Right renal cortex interstitium (tissue), 3 donors: Measurements from ENCODE around the gene AMFR. TPM values are rescaled to one million over a fixed set of nuclear protein-coding genes. Genes with fewer than 3 reads are reported as not detected.

Source experiments
- DNase-seq, 3 donors: peaks; one replicate each; pipeline ENCODE4 v3.0.0-alpha.2; 2013; ENCODE audit warnings: low read depth in 3 of 3, low spot score in 2 of 3
- polyA plus RNA-seq, 3 donors: library from polyadenylated mRNA; unstranded; fragments of 120-200 nt; gene quantifications; one replicate each; pipeline ENCODE4 v1.2.1, GENCODE V29; 2013; ENCODE audit not compliant: insufficient read length in 3 of 3

The AMFR gene
- polyA plus RNA-seq, 3 donors, result 147 to 150 (median 149) TPM

GRCh38 chr16:56350491-56351405 lies 74.6 kb downstream of the AMFR start:
- no peak for DNase-seq

- no peak for DNase-seq
Measured at GRCh38 chr16:56349711-56350161, 75.6 kb downstream of the AMFR start.

- DNase-seq, result no peak
Measured at GRCh38 chr16:56349086-56349415, 76.3 kb downstream of the AMFR start.

- no peak for DNase-seq
Measured at GRCh38 chr16:56348168-56349085, 76.9 kb downstream of the AMFR start.

GRCh38 chr16:56347670-56348069 lies 77.7 kb downstream of the AMFR start:
- DNase-seq, result no peak

- DNase-seq, result no peak
Measured at GRCh38 chr16:56347166-56347565, 78.2 kb downstream of the AMFR start.

- no peak for DNase-seq
Measured at GRCh38 chr16:56346131-56346890, 79.0 kb downstream of the AMFR start.

GRCh38 chr16:56345406-56346050 lies 79.8 kb downstream of the AMFR start:
- DNase-seq, result no peak

GRCh38 chr16:56344518-56345405 lies 80.6 kb downstream of the AMFR start:
- no peak for DNase-seq

GRCh38 chr16:56343661-56344517 lies 81.5 kb downstream of the AMFR start:
- no peak for DNase-seq

GRCh38 chr16:56341656-56342399 lies 83.5 kb downstream of the AMFR start:
- DNase-seq, result no peak

- DNase-seq, result no peak
Measured at GRCh38 chr16:56340864-56341365, 84.4 kb downstream of the AMFR start.

- DNase-seq, result no peak
Measured at GRCh38 chr16:56340416-56340815, 84.9 kb downstream of the AMFR start.

- DNase-seq, result no peak
Measured at GRCh38 chr16:56339431-56340195, 85.7 kb downstream of the AMFR start.

- no peak for DNase-seq
Measured at GRCh38 chr16:56338566-56339318, 86.6 kb downstream of the AMFR start.

- DNase-seq, result no peak
Measured at GRCh38 chr16:56337858-56338325, 87.5 kb downstream of the AMFR start.
